Panc1 (cell line): ENCODE data around the gene AP3S1. TPM values are rescaled to one million over a fixed set of nuclear protein-coding genes. Genes with fewer than 3 reads are reported as not detected.
"Not testable (repeated sequence)": the region's sequence is repeated elsewhere in the genome, so short reads cannot be mapped to it uniquely, and the experiment has no call there.

ENCODE experiments used
- ATAC-seq: fragments of 200-7000 bp; cut with Tn5 transposase; 2 replicates; pipeline ENCODE4 v1.9.1; 2020; ENCODE audit warnings: mild to moderate bottlenecking, moderate library complexity
- BruUV-seq: library from RNA; stranded (reverse); fragments of 400-500 nt; replicated peaks from 2 replicates; lab custom pipeline; 2021; lab: Mats Ljungman, UMichigan
- CTCF ChIA-PET: fragments of 300-600 bp; sonication (Branson Sonifier 250); formaldehyde crosslinking; loops from one replicate; lab custom pipeline; 2022; ENCODE audit warnings: antibody characterized with exemption; lab: Charles Lee
- POLR2A ChIA-PET: fragments of 300-600 bp; sonication (Branson Sonifier 250); formaldehyde crosslinking; loops from one replicate; lab custom pipeline; 2022; ENCODE audit warnings: antibody characterized with exemption; lab: Charles Lee
- DNase-seq: peaks from one replicate; pipeline ENCODE4 v3.0.0-alpha.2; 2010; ENCODE audit warnings: low read depth, low spot score
- H3K27ac ChIP-seq: 2 replicates; pipeline ENCODE4 v1.5.1; 2011; ENCODE audit warnings: mild to moderate bottlenecking, low read length, inconsistent platforms
- H3K27me3 ChIP-seq: fragments of 200-500 bp; sonication (Bioruptor generic); 2 replicates; pipeline ENCODE4 v1.6.0; 2014; ENCODE audit warnings: low read length, inconsistent platforms; ENCODE audit not compliant: control insufficient read depth, insufficient read depth
- H3K36me3 ChIP-seq: fragments of 200-500 bp; sonication (Bioruptor generic); 2 replicates; pipeline ENCODE4 v1.5.1; 2014; ENCODE audit warnings: inconsistent platforms, mild to moderate bottlenecking, low read length, moderate library complexity; ENCODE audit not compliant: control insufficient read depth, insufficient read depth
- H3K4me1 ChIP-seq: 2 replicates; pipeline ENCODE4 v1.5.1; 2011; ENCODE audit warnings: inconsistent platforms, mild to moderate bottlenecking, low read length, moderate library complexity; ENCODE audit not compliant: control insufficient read depth, insufficient read depth
- H3K4me3 ChIP-seq, 2 experiments: 2 replicates each; pipeline ENCODE4 v1.5.1; 2011 to 2012; ENCODE audit warnings: low read depth in 2 of 2, low read length in 2 of 2, mild to moderate bottlenecking in 2 of 2, inconsistent platforms in 1 of 2, moderate library complexity in 1 of 2
- H3K9me3 ChIP-seq: fragments of 200-500 bp; sonication (Bioruptor generic); 2 replicates; pipeline ENCODE4 v1.5.1; 2014; ENCODE audit warnings: low read depth, mild to moderate bottlenecking, inconsistent platforms, low read length, moderate library complexity; ENCODE audit not compliant: control insufficient read depth, insufficient read depth
- POLR2AphosphoS5 ChIP-seq: IDR thresholded peaks from 2 replicates; pipeline ENCODE4 v1.6.1; 2012; ENCODE audit warnings: mild to moderate bottlenecking, low read depth, low read length, moderate library complexity
- SIN3A ChIP-seq: IDR thresholded peaks from 2 replicates; pipeline ENCODE4 v1.6.1; 2012; ENCODE audit warnings: low read depth, mild to moderate bottlenecking, low read length, moderate library complexity, borderline replicate concordance; ENCODE audit not compliant: insufficient read depth
- TCF7L2 ChIP-seq: IDR thresholded peaks from 2 replicates; pipeline ENCODE4 v1.6.1; 2011; ENCODE audit warnings: mild to moderate bottlenecking, low read depth, low read length, inconsistent platforms
- in situ Hi-C: cut with HindIII; loops from 2 replicates; pipeline ENCODE4 v1.10.0; 2016; ENCODE audit warnings: low sequenced_read_pairs, low pct_unique_long_range_greater_than_20kb
- intact Hi-C: fragments of 100-400 bp; cut with micrococcal nuclease; formaldehyde crosslinking; loops from one replicate; pipeline ENCODE4 v1.10.0; 2022; ENCODE audit not compliant: unreplicated experiment
- total RNA-seq: library from RNA; stranded (reverse); gene quantifications from one replicate; pipeline ENCODE4 v1.2.1, GENCODE V29; 2021; ENCODE audit not compliant: unreplicated experiment
- TF ChIP-seq, protein P1 (sequence below): fragments of 450-650 bp; IDR thresholded peaks from 2 replicates; pipeline ENCODE4 v1.5.1; 2017; ENCODE audit warnings: mild to moderate bottlenecking
- TF ChIP-seq, protein P2 (sequence below), 2 experiments: IDR thresholded peaks; 2 replicates each; pipeline ENCODE4 v1.6.1; 2011 to 2012; ENCODE audit warnings: low read depth in 2 of 2, control low read depth in 1 of 2, low read length in 1 of 2, mild to moderate bottlenecking in 1 of 2, moderate library complexity in 1 of 2; ENCODE audit not compliant: insufficient read depth in 1 of 2

Gene AP3S1
- total RNA-seq, 1 experiment from 2014 or later, result 88.8 TPM

- BruUV-seq, result not testable (repeated sequence)
Observed at GRCh38 chr5:115885208-115885607, 43.5 kb downstream of the AP3S1 start.

DNA sequence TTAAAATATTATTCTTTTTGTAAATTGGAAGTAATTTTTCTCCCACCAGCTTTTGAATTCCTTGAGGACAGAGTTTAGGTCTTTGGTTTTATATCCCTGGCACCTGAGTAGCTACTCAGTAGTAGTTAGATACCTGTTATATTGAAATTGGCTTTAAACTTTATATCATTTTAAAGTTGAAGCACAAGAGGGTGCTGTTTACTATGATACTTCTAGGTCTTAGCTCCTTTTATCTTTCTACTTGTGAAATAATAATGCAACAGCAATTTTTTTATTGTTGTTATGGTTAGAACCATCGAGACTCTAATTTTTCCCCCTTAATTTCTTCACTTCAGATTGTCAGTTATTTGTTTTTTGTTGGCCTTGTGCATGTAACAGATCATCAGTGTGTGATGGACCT lies 46.3 kb downstream of the AP3S1 start:
- ChIA-PET POLR2A (no interaction called here), CTCF (no interaction called here)
- no peak overlapping the region for H3K27ac ChIP-seq
- intact Hi-C loops, result no loop called here
- in situ Hi-C loops, result no loop called here
- ATAC-seq (no peak), DNase-seq (no peak)
- no TSS peak for BruUV-seq
- no peaks in the 10 kb centered on the region for H3K4me1 ChIP-seq
- TF ChIP-seq POLR2AphosphoS5 (no peak), TCF7L2 (no peak), SIN3A (no peak)
- TF ChIP-seq, protein P1, sequence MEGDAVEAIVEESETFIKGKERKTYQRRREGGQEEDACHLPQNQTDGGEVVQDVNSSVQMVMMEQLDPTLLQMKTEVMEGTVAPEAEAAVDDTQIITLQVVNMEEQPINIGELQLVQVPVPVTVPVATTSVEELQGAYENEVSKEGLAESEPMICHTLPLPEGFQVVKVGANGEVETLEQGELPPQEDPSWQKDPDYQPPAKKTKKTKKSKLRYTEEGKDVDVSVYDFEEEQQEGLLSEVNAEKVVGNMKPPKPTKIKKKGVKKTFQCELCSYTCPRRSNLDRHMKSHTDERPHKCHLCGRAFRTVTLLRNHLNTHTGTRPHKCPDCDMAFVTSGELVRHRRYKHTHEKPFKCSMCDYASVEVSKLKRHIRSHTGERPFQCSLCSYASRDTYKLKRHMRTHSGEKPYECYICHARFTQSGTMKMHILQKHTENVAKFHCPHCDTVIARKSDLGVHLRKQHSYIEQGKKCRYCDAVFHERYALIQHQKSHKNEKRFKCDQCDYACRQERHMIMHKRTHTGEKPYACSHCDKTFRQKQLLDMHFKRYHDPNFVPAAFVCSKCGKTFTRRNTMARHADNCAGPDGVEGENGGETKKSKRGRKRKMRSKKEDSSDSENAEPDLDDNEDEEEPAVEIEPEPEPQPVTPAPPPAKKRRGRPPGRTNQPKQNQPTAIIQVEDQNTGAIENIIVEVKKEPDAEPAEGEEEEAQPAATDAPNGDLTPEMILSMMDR, result no peak
- TF ChIP-seq, protein P2, sequence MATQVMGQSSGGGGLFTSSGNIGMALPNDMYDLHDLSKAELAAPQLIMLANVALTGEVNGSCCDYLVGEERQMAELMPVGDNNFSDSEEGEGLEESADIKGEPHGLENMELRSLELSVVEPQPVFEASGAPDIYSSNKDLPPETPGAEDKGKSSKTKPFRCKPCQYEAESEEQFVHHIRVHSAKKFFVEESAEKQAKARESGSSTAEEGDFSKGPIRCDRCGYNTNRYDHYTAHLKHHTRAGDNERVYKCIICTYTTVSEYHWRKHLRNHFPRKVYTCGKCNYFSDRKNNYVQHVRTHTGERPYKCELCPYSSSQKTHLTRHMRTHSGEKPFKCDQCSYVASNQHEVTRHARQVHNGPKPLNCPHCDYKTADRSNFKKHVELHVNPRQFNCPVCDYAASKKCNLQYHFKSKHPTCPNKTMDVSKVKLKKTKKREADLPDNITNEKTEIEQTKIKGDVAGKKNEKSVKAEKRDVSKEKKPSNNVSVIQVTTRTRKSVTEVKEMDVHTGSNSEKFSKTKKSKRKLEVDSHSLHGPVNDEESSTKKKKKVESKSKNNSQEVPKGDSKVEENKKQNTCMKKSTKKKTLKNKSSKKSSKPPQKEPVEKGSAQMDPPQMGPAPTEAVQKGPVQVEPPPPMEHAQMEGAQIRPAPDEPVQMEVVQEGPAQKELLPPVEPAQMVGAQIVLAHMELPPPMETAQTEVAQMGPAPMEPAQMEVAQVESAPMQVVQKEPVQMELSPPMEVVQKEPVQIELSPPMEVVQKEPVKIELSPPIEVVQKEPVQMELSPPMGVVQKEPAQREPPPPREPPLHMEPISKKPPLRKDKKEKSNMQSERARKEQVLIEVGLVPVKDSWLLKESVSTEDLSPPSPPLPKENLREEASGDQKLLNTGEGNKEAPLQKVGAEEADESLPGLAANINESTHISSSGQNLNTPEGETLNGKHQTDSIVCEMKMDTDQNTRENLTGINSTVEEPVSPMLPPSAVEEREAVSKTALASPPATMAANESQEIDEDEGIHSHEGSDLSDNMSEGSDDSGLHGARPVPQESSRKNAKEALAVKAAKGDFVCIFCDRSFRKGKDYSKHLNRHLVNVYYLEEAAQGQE (IDR thresholded peaks at IDR 0.05; ENCODE audit: insufficient read depth in 1 of 2, low read depth in 2 of 2, low read length in 1 of 2), result no peak
- H3K4me3 ChIP-seq, result no peak overlapping the region
- no peaks in the 10 kb centered on the region for H3K27me3 ChIP-seq
- H3K9me3 ChIP-seq, result no peaks in the 10 kb centered on the region
- no peaks in the 10 kb centered on the region for H3K36me3 ChIP-seq

More at GRCh38 chr5:115885208-115885607, 43.5 kb downstream of the AP3S1 start:
- CTCF ChIA-PET, ATAC-seq, in situ Hi-C loops, H3K27ac ChIP-seq, H3K27me3 ChIP-seq, H3K36me3 ChIP-seq, H3K9me3 ChIP-seq, DNase-seq, H3K4me3 ChIP-seq, intact Hi-C loops, H3K4me1 ChIP-seq, POLR2A ChIA-PET: not testable (repeated sequence)

DNA sequence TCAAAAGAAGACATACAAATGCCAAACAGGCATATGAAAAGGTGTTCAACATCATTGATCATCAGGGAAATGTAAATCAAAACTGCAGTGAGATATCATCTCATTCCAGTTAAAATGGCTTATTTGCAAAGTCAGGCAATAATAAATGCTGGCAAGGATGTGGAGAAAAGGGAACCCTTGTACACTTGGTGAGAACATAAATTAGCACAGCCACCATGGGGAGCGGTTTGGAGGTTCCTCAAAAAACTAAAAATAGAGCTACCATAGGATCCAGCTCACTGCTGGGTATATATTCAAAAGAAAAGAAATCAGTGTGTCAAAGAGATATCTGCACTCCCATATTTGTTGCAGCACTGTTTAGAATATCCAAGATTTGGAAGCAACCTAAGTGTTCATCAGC lies 50.3 kb downstream of the AP3S1 start:
- Histone ChIP-seq H3K4me3 (no peak overlapping the region), H3K27ac (no peak overlapping the region), H3K4me1 (no peaks in the 10 kb centered on the region), H3K27me3 (no peaks in the 10 kb centered on the region), H3K9me3 (no peaks in the 10 kb centered on the region), H3K36me3 (no peaks in the 10 kb centered on the region; the same call in 1 of the 2 replicates)
- intact Hi-C loops, result no loop called here
- CTCF ChIA-PET, result no interaction called here
- TF ChIP-seq SIN3A (no peak), TCF7L2 (no peak), POLR2AphosphoS5 (no peak)
- TF ChIP-seq, protein P1, result no peak
- DNase-seq (no peak), ATAC-seq (no peak)
- in situ Hi-C loops, result no loop called here
- BruUV-seq, result no TSS peak
- POLR2A ChIA-PET, result no interaction called here
